Right lung (tissue), 5 donors: ENCODE measurements around the gene HPGD. TPM values are rescaled to one million over a fixed set of nuclear protein-coding genes. Genes with fewer than 3 reads are reported as not detected.
"Not testable (repeated sequence)": the region's sequence is repeated elsewhere in the genome, so short reads cannot be mapped to it uniquely, and the experiment has no call there.

Experiments used
- DNase-seq, 2 donors: peaks; one replicate each; pipeline ENCODE4 v3.0.0-alpha.2; 2013
- polyA plus RNA-seq, 5 donors: library from polyadenylated mRNA; unstranded; fragments of 120-200 nt; gene quantifications; one replicate each; pipeline versions ENCODE4 v1.2.1 to v1.2.3, GENCODE V29; 2013; ENCODE audit warnings: inconsistent platforms in 1 of 5, low replicate concordance in 1 of 5; ENCODE audit not compliant: insufficient read length in 5 of 5, insufficient read depth in 1 of 5

HPGD gene
- polyA plus RNA-seq, 5 donors, result 105 to 180 (median 134) TPM

- DNase-seq, result no peak
Observed at GRCh38 chr4:174532445-174532844, 10.2 kb upstream of the HPGD start.

GRCh38 chr4:174531486-174531885, 9.2 kb upstream of the HPGD start:
- DNase-seq, result no peak

DNA sequence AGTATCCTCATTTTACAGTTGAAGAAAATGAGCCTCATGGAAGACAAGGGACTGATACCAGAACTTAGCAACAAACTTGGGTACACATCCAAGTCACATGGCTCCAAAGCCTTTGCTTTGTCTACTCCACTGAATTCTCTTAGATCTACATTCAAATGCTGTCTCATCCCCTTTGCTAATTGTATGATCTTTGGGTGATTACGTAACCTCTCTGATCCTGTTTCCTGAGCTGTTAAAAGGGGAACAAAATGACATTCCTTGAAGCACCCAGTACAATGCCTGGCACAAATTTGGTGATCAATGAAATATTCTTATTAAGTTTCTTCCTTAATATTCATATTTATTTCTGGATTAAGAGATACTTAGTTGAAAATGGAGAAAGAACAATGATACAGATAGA, 5.9 kb upstream of the HPGD start:
- DNase-seq, result no peak

GRCh38 chr4:174526731-174527130, 4.4 kb upstream of the HPGD start:
- DNase-seq, result no peak

DNA sequence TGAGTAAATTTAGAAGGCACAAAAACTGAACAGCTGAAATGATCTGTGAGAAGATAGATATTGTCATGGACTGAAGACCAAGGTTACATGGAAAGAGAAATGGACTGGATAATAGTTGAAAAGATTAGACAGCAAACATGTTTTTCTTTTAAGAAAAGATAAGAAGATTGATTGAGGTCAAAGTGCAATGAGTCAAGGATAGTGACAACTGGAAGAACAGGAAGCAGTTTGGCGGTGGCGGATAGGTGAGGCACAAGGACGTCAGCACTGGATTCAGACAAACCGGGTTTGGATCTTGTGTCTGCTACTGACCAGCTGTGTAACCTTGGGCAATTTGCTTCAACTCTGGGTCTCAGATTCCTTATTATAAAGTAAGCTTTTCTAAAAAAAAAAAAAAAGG, 2.0 kb upstream of the HPGD start:
- no peak for DNase-seq

DNA sequence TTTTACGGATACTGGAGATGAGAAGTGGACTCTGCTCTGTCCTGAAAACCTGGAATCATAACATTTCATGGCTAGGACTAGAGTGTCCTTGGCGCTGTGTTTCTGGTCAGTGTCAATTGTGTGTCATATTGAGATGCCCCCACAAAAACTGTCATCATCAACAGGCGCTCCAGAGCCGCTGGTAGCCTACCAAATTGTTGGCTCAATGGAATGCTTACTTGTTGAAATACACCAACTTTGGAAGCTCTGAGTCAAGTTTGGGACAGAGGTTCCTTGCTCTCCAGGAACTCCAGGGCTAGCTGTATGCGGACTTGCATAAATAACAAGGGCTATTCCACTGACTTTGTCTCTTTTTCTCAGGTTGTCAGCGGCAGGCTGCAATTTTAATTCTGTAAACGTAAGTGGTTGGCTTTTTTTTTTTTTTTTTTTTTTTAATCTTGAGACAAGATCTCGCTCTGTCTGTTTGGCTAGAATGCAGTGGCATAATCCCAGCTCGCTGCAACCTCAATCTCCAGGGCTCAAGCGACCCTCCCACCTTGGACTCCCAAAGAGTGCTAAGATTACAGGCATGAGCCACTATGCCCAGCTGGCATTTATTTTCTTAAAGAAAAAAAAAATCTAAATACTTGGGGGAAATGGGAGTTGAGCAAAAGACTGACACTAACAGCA, 871 bp upstream of the HPGD start:
- DNase-seq, result peak; percentile 3 to 5

GRCh38 chr4:174521800-174522182, 497 bp downstream of the HPGD start:
- peak; percentile 6 to 9 for DNase-seq

- no peak for DNase-seq
Observed at GRCh38 chr4:174520660-174521059, 1.6 kb downstream of the HPGD start.

DNA sequence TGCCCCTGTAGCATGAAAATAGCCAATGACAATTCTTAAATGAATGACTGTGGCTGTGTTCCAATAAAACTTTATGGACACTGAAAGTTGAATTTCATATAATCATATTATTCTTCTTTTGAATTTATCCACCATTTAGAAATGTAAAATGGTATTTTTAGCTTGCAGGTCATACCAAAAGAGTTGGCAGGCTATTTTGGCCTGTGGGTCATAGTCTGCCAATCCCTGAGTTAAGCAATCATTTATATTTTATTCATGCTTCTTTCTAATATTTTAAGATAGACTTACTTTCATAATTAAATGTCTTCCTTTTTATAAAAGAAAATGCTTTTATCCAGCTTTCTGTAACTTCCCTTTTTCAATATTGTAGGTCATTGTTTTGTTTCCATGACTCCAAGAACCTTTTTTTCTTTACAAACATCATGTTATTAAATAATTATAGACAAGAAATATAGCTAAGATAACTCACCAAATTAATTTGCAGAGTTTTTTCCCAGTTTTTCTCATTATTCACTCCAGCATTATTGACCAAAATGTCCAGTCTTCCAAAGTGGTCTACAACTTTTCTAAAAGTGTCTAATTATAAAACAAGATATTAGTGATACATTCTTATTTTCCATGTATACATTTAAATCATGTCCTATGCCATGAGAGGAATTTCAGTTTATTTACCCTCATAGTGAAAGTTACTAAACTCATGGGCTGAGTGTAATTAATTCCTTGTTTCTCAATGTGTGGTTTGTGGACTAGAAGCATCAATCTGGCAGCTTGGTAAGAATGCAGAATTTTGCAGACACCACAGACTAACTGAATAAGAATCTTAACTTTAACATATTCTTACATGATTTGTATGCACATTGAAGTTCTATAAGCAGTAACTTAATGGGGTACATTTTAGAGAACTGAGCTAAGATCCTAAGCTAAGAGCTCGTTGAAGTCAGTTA, 4.5 kb downstream of the HPGD start:
- DNase-seq, result no peak

GRCh38 chr4:174516794-174517193, 5.5 kb downstream of the HPGD start:
- no peak for DNase-seq

GRCh38 chr4:174516345-174516744, 5.9 kb downstream of the HPGD start:
- no peak for DNase-seq

GRCh38 chr4:174512745-174513144, 9.5 kb downstream of the HPGD start:
- DNase-seq, result no peak

DNA sequence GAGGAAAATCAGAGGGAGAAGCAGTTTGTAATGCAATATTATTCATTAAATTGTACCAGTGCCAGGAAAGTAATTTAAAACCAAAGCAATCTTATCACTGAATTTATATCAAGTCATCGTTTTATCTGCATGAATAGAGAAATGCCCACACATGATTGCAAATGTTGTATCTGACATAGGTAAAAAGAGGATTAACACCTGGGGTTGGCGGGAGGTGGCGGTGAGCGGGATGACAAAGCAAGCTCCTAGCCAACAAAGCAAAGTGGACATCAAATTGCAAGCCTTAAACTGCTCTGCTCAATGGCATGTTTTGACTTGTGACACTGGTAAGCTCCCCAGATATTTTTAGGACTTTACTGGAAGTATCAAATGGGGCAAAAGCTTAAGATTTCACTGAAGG, 16.4 kb downstream of the HPGD start:
- no peak for DNase-seq

GRCh38 chr4:174505007-174505406, 17.3 kb downstream of the HPGD start:
- DNase-seq, result no peak

GRCh38 chr4:174503079-174503715, 19.1 kb downstream of the HPGD start:
- DNase-seq, result no peak

GRCh38 chr4:174496631-174497432, 25.5 kb downstream of the HPGD start:
- no peak for DNase-seq

DNA sequence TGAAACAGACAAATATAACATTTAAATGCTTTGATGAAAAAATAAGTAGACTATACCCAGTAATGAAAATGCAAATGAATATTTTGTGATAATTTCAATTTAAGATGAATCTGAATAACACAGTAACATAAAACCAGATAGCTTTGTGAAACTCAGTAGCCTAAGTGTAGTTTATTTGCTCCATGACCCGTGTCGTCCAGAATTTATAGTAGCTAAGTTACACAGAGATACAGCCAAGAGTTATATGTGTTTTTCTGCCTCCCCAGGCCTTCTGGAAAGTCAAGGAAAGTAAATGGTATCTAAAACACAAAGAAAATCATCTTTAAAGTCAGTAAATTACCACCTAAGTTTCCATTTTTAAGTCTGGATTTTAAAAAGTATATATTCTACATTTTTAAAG, 26.7 kb downstream of the HPGD start:
- no peak for DNase-seq

GRCh38 chr4:174494726-174495125, 27.6 kb downstream of the HPGD start:
- no peak for DNase-seq

- no peak for DNase-seq
Observed at GRCh38 chr4:174494146-174494545, 28.1 kb downstream of the HPGD start.

GRCh38 chr4:174490451-174490961, 31.8 kb downstream of the HPGD start:
- DNase-seq, result no peak

DNA sequence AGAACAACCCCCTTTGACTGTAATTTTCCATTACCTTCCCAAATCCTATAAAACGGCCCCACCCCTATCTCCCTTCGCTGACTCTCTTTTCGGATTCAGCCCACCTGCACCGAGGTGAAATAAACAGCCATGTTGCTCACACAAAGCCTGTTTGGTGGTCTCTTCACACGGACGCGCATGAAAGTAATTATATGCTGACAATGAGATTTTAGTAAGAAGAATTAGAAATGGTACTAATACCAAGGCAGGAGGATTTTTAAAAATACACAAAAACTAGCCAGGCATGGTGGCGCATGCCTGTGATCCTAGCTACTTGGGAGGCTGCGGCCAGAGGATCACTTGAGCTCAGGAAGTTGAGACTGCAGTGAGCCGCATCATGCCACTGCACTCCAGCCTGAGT, 33.9 kb downstream of the HPGD start:
- DNase-seq, result not testable (repeated sequence)

DNA sequence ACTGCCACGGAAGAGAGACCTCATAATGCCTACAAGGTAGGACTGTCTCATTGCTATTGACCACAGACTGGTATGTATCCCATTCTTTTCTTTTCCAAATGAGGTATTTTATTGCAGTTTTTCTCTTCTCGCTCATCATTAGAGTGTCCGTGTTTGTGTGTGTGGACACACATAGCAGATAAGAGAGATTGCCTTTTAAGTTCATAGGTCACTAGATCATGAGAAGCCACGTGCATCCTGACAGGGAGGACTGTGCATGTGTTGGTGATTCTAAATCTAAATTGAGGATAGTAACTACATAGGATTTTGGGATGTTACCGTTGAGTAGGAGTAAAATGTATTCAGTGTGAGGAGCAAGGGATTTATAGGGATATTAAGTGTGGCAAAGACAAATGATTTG, 37.3 kb downstream of the HPGD start:
- no peak for DNase-seq
